RCC 7860 (cell line): ENCODE results near the gene ABCA8.
A peak's percentile ranks its signal among the peaks of the same experiment; 100 is the strongest.

Source experiments
- DNase-seq: peaks from one replicate; pipeline ENCODE4 v3.0.0-alpha.2; 2015; ENCODE audit warnings: low spot score
- FAIRE-seq: peaks from 2 replicates; lab custom pipeline; 2012; peaks lifted over from hg19 to GRCh38; lab: Jason Lieb, UNC

Gene ABCA8

DNA sequence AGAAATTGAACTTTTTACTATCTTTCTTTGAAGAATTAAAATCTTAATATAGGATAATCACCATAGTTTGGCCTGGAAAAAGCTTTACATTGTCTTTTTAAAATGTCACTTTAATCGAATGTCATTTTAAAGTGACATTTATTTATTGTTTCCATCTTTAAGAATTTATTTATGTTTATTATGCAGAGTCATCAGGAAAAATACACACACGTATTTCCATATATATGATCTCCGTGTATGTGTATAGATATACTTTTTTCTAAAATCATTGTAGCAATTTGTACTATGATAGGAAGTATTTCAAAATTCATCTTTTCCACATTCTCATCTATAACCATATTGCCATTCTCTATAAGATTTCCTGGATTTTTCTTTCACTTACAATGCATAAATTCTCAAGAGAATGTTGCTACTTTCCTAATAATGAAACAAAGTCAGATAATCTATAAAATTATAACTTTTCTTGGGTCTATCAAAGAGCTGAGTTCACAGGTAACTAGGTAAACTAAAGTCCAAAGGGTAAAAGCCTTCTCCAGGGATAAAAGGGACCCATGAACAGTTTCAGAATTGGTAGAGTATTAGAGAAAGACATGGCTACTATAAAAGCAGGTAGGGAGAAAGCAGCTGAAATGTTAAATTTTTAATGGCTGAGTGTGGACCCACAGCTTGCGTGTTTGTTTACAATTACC lies 11.9 kb downstream of the ABCA8 start:
- FAIRE-seq (no peak), DNase-seq (no peak)

DNA sequence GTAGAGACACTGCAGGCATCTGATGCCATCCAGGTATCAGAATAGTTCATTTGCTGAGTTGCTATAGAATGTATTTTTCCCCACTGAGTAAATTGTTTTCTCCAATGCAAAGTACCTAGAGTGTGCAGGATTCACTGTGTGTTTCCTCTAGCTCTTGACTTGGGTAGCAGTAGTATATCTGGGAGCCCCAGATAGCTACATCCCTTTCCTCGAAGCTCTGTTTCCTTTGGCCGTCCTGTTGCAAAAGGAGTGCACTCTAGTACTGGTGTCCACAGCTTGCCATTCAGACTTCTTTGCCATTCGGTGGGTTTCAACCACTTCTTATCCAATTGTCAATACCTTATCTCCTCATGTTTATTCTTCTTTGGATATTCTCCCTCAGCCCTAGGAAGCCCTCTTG lies 12.8 kb downstream of the ABCA8 start:
- no peak for DNase-seq
- FAIRE-seq: no peak

DNA sequence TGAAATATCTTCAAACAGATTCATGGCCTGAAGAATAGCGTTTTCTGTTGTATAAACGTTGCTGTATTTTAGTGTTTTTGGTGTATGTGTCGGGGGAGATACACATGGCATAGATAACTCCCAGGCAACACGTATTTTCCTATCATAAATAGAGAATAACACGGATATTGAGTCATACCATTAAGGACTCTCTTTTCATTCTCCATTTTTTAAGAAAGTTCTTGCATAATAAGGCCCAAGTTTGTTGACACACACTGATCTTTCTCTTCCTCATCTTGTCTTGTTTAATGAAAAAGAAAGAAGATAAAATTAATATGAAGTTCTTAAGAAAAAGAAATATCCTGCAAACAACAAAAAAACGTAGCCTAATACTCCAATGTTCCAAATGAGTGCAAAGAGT lies 13.4 kb downstream of the ABCA8 start:
- FAIRE-seq: no peak
- DNase-seq: no peak

GRCh38 chr17:68939195-68939594 lies 16.0 kb downstream of the ABCA8 start:
- FAIRE-seq (no peak), DNase-seq (no peak)

DNA sequence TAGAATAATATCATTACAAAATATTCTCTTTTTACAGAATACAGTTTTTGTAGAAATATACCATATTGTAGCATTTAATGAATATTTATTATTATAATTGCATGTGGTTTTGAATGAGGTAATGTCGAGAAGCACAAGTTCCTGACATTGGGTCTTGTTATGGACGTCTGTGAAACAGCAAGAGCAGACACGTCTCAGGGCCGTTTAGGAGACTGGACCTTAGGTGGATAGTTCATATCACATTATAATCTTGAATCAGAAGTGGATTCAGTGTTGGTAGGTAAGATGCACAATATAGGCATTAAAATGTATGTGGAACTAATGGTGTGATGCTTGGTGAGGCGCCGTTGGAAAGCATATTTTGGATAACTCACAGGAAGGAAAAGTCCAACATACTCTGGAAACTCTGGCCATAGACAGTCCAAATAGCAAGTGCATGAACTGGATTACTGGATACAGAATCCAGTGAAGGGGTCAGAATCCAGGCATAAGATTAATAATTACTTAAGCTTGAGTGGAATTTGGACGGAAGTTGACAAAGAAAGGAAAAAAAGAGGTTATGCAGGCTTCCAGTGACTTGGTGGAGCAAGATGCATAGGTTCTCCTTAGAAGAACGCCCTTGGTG lies 17.2 kb downstream of the ABCA8 start:
- FAIRE-seq: no peak
- no peak for DNase-seq

- DNase-seq: no peak
- FAIRE-seq: no peak
Observed at GRCh38 chr17:68927516-68927915, 27.7 kb downstream of the ABCA8 start.

- DNase-seq (no peak), FAIRE-seq (no peak)
Observed at GRCh38 chr17:68924793-68925720, 30.1 kb downstream of the ABCA8 start.

- FAIRE-seq (no peak), DNase-seq (no peak)
Observed at GRCh38 chr17:68910789-68911431, 44.3 kb downstream of the ABCA8 start.

DNA sequence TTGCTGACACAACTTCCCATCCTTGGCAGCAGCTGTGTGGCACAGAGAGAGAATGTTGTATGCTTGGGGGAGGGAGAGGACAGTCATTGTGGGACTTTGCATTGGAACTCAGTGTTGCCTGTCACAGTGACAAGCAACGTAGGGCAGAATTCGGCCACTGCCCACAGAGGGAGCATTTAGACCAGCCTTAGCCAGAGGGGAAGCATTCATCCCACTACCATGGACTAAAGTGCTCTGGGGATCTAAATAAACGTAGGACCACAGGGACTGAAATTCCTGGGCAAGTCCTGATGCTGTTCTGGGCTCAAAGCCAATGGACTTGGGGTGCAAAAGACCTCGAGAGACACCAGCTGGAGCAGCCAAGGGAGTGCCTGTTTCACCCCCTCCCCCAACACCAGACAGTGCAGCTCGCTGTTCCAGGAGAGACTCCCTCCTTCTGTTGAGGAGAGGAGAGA lies 44.9 kb downstream of the ABCA8 start:
- no peak for FAIRE-seq
- DNase-seq: no peak

DNA sequence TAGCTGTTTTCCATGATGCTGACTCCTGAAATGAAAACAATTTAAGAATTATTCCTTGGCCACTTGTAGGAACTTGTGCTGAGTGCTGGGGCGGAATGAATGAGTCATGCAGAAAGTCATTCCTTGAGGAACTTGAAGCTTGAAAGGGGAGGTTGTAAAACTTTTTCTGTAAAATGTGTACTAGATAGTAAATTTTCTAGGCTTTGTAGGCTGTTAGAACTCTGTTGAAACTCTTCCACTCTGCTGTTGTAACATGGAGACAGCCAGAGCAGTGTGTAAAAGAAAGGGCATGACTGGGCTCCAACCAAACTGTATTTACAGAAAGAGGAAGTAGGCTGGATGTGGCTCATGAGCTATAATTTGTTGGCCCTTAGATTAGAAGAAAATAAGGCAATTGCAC lies 46.1 kb downstream of the ABCA8 start:
- FAIRE-seq: no peak
- peak; percentile 30 for DNase-seq

- FAIRE-seq (no peak), DNase-seq (no peak)
Observed at GRCh38 chr17:68908045-68908444, 47.1 kb downstream of the ABCA8 start.

- FAIRE-seq (no peak), DNase-seq (no peak)
Observed at GRCh38 chr17:68906638-68907037, 48.6 kb downstream of the ABCA8 start.

- FAIRE-seq: no peak
- no peak for DNase-seq
Observed at GRCh38 chr17:68903286-68903685, 51.9 kb downstream of the ABCA8 start.

DNA sequence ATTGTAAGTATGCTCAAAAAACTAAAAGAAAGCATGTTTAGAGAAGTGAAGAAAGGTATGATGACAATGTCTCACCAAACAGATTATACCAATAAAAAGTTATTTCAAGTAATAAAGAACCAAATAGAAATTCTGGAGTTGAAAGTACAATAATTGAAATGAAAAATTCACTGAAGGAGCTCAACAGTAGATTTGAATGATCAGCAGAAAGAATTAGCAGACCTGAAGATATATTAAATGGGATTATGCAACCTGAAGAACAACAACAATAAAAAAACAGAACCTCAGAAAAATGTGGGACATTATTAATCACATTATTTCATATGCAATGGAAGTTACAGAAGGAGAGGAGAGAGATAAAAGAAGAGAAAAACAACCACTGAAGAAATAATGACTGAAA lies 57.6 kb downstream of the ABCA8 start:
- FAIRE-seq (no peak), DNase-seq (no peak)

- FAIRE-seq (no peak), DNase-seq (no peak)
Observed at GRCh38 chr17:68892658-68893057, 62.5 kb downstream of the ABCA8 start.

DNA sequence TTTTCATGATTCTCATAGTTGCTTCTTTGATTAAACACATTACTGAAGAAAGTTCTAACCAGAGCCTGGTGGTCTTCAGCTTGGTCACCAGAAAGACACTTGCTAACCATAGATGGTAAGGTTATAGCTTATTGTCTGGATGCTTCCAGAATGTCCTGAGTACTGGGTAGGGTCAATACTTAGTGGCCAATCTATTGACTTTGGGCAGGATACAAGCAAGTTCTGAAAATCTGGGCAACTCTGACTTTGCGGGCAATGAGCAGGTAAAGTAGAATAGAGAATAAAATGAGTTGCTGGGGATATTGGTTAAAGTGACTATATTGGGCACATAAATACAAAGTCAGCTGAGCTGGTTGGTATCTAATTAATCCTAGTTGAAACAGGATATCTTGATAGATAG lies 63.0 kb downstream of the ABCA8 start:
- FAIRE-seq (no peak), DNase-seq (no peak)

- DNase-seq (no peak), FAIRE-seq (no peak)
Observed at GRCh38 chr17:68886401-68886800, 68.8 kb downstream of the ABCA8 start.

GRCh38 chr17:68884888-68885287 lies 70.3 kb downstream of the ABCA8 start:
- DNase-seq (no peak), FAIRE-seq (no peak)

- no peak for FAIRE-seq
- DNase-seq: no peak
Observed at GRCh38 chr17:68878226-68878885, 76.8 kb downstream of the ABCA8 start.

GRCh38 chr17:68871447-68871846 lies 83.7 kb downstream of the ABCA8 start:
- no peak for FAIRE-seq
- DNase-seq: no peak

GRCh38 chr17:68870976-68871375 lies 84.2 kb downstream of the ABCA8 start:
- no peak for DNase-seq
- no peak for FAIRE-seq
